Upper lobe of left lung (tissue), 6 donors: ENCODE measurements around the gene ECI1. TPM values are rescaled to one million over a fixed set of nuclear protein-coding genes. Genes with fewer than 3 reads are reported as not detected.

Experiments
- ATAC-seq, 2 donors: fragments of 200-7000 bp; cut with Tn5 transposase; one replicate each; pipeline ENCODE4 v1.9.1; 2022; ENCODE audit warnings: mild to moderate bottlenecking in 2 of 2, moderate library complexity in 2 of 2; ENCODE audit not compliant: low FRiP score in 2 of 2
- DNase-seq, 2 donors: peaks; one replicate each; pipeline ENCODE4 v3.0.0-alpha.2; 2019 to 2020
- H3K27ac ChIP-seq, 4 donors: fragments of 200-600 bp; sonication (generic); one replicate each; pipeline ENCODE4 v1.5.1; 2016 to 2019
- H3K27me3 ChIP-seq, 4 donors: fragments of 200-600 bp; sonication (generic); one replicate each; pipeline ENCODE4 v1.5.1; 2017 to 2019
- H3K36me3 ChIP-seq, 4 donors: fragments of 200-600 bp; sonication (generic); one replicate each; pipeline ENCODE4 v1.5.1; 2016 to 2019
- H3K4me1 ChIP-seq, 4 donors: fragments of 200-600 bp; sonication (generic); one replicate each; pipeline ENCODE4 v1.5.1; 2018 to 2019
- H3K4me3 ChIP-seq, 4 donors: fragments of 200-600 bp; sonication (generic); one replicate each; pipeline ENCODE4 v1.5.1; 2017 to 2019; ENCODE audit warnings: mild to moderate bottlenecking in 2 of 4, moderate library complexity in 1 of 4
- H3K9me3 ChIP-seq, 4 donors: fragments of 200-600 bp; sonication (generic); one replicate each; pipeline ENCODE4 v1.5.1; 2018 to 2019
- EP300 ChIP-seq, 4 donors: sonication (generic); formaldehyde crosslinking; IDR thresholded peaks; one replicate each; pipeline ENCODE4 v1.5.1; 2017; ENCODE audit warnings: antibody characterized with exemption in 4 of 4, control low read depth in 2 of 4
- POLR2A ChIP-seq, 4 donors: fragments of 450-650 bp; IDR thresholded peaks; one replicate each; pipeline ENCODE4 v1.5.1; 2016 to 2017; ENCODE audit warnings: antibody characterized with exemption in 4 of 4, mild to moderate bottlenecking in 2 of 4
- POLR2AphosphoS5 ChIP-seq, 2 donors: sonication (generic); formaldehyde crosslinking; IDR thresholded peaks; one replicate each; pipeline ENCODE4 v1.5.1; 2017; ENCODE audit warnings: antibody characterized with exemption in 2 of 2
- WGBS, 2 donors: methylation state at CpG; one replicate each; pipeline ENCODE4 v1.1.5; 2017 to 2018; 5-methylcytosine and 5-hydroxymethylcytosine counted together
- total RNA-seq, 6 donors: library from RNA; depleted of rRNA in 4 of 6; stranded (reverse); fragments of >200 nt in 4 of 6; gene quantifications; one replicate each; pipeline versions ENCODE4 v1.1.0 to v1.2.1, GENCODE V29; 2016 to 2021
- TF ChIP-seq, protein P1 (sequence below), 6 experiments: fragments of 450-650 bp in 4 of 6; fragments of 200-600 bp in 2 of 6; sonication (generic) in 2 of 6; IDR thresholded peaks; one replicate each; pipeline ENCODE4 v1.5.1; 2016 to 2019; ENCODE audit warnings: antibody characterized with exemption in 6 of 6
- donor health status: DM: no; HTN: no; CAD: no; lungs with moderate emphysema.
- donor health status: DM: no; HTN: yes; CAD: no; lungs with severe emphysema.

The ECI1 gene
- total RNA-seq, 6 donors from 2014 or later = 48.1 to 75.5 (median 68.2) TPM

DNA sequence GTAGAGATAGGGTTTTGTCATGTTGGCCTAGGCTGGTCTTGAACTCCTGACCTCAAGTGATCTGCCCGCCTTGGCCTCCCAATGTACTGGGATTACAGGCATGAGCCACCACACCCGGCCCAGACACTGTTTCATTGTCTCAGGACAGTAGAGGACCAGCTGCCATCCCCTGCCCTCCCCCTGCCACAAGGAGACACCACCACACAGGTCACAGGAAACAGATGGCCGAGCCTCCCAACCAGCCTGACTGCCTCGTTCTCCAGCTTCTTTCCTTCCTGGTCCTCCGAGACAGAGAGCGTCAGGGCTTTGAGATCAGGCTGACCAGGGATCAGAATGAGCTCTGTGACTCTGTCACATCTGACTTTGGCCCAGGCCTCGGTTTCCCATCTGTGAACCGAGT lies 37.3 kb upstream of the ECI1 start:
- Histone ChIP-seq H3K4me3 (no peak overlapping the region), H3K27ac (no peak overlapping the region), H3K9me3 (no peaks in the 10 kb centered on the region), H3K36me3 (peaks cover 33 to 96% (median 82%) of the 10 kb centered on the region in 4 donors), H3K27me3 (no peaks in the 10 kb centered on the region), H3K4me1 (no peaks in the 10 kb centered on the region)
- 71 to 78% methylated on average over 7 to 8 of the region's 8 CpGs for WGBS, 2 donors
- TF ChIP-seq, protein P1, sequence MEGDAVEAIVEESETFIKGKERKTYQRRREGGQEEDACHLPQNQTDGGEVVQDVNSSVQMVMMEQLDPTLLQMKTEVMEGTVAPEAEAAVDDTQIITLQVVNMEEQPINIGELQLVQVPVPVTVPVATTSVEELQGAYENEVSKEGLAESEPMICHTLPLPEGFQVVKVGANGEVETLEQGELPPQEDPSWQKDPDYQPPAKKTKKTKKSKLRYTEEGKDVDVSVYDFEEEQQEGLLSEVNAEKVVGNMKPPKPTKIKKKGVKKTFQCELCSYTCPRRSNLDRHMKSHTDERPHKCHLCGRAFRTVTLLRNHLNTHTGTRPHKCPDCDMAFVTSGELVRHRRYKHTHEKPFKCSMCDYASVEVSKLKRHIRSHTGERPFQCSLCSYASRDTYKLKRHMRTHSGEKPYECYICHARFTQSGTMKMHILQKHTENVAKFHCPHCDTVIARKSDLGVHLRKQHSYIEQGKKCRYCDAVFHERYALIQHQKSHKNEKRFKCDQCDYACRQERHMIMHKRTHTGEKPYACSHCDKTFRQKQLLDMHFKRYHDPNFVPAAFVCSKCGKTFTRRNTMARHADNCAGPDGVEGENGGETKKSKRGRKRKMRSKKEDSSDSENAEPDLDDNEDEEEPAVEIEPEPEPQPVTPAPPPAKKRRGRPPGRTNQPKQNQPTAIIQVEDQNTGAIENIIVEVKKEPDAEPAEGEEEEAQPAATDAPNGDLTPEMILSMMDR (IDR thresholded peaks at IDR 0.05) = no peak
- TF ChIP-seq POLR2A (IDR thresholded peaks at IDR 0.05) (no peak), POLR2AphosphoS5 (IDR thresholded peaks at IDR 0.05) (no peak), EP300 (IDR thresholded peaks at IDR 0.05) (no peak)
- ATAC-seq = no peak
- DNase-seq = no peak

- Histone ChIP-seq H3K36me3 (peaks cover 33 to 100% (median 85%) of the 10 kb centered on the region in 4 donors), H3K4me1 (no peaks in the 10 kb centered on the region), H3K9me3 (no peaks in the 10 kb centered on the region), H3K4me3 (no peak overlapping the region), H3K27ac (no peak overlapping the region), H3K27me3 (no peaks in the 10 kb centered on the region)
- 89% methylated on average over 32 of the region's 35 CpGs; no CpG with 5 or more reads in 1 of the 2 donors for WGBS, 2 donors
- no peak for DNase-seq
- TF ChIP-seq POLR2A (IDR thresholded peaks at IDR 0.05) = no peak
- ATAC-seq = peak in 1 of 2 donors; percentile 3
These were observed 36.6 kb upstream of the ECI1 start for GRCh38 chr16:2287916-2288547.

DNA sequence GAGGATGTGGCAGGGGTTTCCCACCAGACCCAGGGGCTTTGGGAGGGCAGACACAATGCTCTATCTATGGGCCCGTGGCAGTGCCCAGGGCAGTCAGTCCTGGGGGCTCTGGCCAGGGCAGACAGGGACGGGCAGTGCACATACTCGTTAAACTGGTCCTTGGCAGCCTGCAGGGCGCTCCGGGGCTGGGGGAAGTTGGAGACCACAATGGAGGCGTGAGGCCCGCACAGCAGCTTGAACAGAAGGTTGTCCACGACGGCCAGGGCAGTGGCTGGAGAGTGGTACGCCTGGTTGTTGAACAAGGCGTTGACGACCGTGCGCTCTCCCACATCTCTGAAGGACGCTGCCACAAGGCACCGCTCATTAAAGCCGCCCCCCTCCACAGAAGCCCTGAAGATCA lies 35.2 kb upstream of the ECI1 start:
- Histone ChIP-seq H3K4me1 (no peaks in the 10 kb centered on the region), H3K27ac (no peak overlapping the region), H3K36me3 (peaks cover 33 to 89% (median 84%) of the 10 kb centered on the region in 4 donors), H3K4me3 (no peak overlapping the region), H3K27me3 (no peaks in the 10 kb centered on the region), H3K9me3 (no peaks in the 10 kb centered on the region)
- no peak for DNase-seq
- no peak for TF ChIP-seq POLR2A (IDR thresholded peaks at IDR 0.05)
- TF ChIP-seq EP300 (IDR thresholded peaks at IDR 0.05) = no peak
- TF ChIP-seq, protein P1 (IDR thresholded peaks at IDR 0.05) = no peak
- TF ChIP-seq POLR2AphosphoS5 (IDR thresholded peaks at IDR 0.05) = no peak
- WGBS, 2 donors = 89 to 92% methylated on average over 10 to 17 of the region's 17 CpGs
- peak in 1 of 2 donors; percentile 2 for ATAC-seq

DNA sequence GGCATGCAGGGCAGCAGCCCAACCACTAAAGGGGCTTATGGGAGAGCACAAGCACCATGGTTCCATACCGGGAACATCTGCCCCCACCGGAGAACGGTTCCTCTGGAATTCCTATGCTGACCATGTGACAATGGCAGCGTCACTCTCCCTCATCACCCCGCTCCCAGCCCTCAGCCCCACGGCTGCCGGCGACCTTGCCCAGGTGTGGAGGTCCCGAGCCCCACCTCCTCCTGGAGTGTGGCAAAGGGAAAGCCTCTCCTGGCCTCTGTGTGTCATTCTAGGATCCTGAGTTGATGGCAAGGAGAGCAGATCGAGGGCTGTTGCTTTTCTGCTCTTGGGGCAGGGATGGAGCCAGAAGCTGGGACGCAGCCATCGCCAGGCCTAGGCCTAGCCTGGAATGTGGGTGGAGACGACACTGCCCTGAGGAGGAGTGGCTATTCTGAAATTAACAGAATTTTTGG lies 34.4 kb upstream of the ECI1 start:
- 77 to 85% methylated on average over 12 to 13 of the region's 13 CpGs for WGBS, 2 donors
- Histone ChIP-seq H3K27me3 (no peaks in the 10 kb centered on the region), H3K4me1 (no peaks in the 10 kb centered on the region), H3K36me3 (peaks cover 35 to 89% (median 82%) of the 10 kb centered on the region in 4 donors), H3K9me3 (no peaks in the 10 kb centered on the region), H3K27ac (no peak overlapping the region), H3K4me3 (no peak overlapping the region)
- ATAC-seq (no peak), DNase-seq (no peak)
- TF ChIP-seq POLR2AphosphoS5 (IDR thresholded peaks at IDR 0.05) (no peak), EP300 (IDR thresholded peaks at IDR 0.05) (no peak), POLR2A (IDR thresholded peaks at IDR 0.05) (no peak)
- TF ChIP-seq, protein P1 (IDR thresholded peaks at IDR 0.05) = no peak

DNA sequence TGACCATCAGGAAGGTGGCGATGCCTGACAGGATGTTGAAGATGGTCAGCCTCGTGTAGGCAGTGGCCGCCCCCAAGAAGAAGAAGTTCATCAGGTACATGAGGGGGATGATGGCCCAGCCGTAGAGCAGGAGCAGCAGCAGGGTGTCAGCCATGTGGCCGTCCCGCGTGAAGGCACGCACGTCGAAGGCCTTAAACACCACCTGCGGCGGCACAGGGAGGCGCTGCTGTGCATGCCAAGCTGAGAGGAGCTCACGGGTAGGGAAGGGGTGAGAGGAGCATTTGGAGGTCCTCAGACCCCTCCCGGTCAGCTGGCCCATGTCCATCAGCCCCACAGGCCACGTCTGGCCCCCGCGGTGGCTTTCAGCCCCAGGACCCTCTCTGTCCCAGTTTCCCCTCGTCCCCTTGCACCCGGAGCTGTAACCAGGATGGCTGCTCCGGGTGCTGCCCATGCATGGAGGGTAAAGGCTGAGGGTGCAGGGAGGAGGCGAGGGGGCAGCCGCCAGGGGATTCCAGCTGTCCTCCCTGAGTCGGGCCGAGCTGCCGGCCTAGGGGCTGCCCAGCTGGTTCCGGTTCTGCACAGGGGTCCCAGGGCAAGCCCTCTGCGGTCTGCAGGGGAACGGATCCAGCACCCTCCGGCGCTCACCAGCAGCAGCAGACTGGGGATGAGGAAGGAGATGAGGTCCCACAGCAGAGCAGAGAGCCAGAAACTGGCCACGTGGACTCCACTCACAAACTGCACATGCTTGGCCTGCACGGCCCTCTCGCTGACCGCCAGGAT lies 33.6 kb upstream of the ECI1 start:
- no peak for DNase-seq
- H3K27me3 ChIP-seq = no peaks in the 10 kb centered on the region
- WGBS, 2 donors = 90 to 92% methylated on average over 13 to 35 of the region's 35 CpGs

More for the DNA sequence above, 33.6 kb upstream of the ECI1 start:
- Histone ChIP-seq H3K36me3 (peaks cover 35 to 89% (median 83%) of the 10 kb centered on the region in 4 donors), H3K4me3 (no peak overlapping the region), H3K27ac (no peak overlapping the region), H3K4me1 (no peaks in the 10 kb centered on the region), H3K9me3 (no peaks in the 10 kb centered on the region)
- ATAC-seq = no peak
- no peak for TF ChIP-seq POLR2A (IDR thresholded peaks at IDR 0.05)
- no peak for TF ChIP-seq EP300 (IDR thresholded peaks at IDR 0.05)
- TF ChIP-seq, protein P1 (IDR thresholded peaks at IDR 0.05) = no peak
- no peak for TF ChIP-seq POLR2AphosphoS5 (IDR thresholded peaks at IDR 0.05)
